NCI-H524 (cell line): ENCODE results near the gene ARID3A.
"Not testable (repeated sequence)": the region's sequence is repeated elsewhere in the genome, so short reads cannot be mapped to it uniquely, and the experiment has no call there.

Experiments used
- DNase-seq, 2 experiments: peaks; one replicate each; lab custom pipeline; 2025; lab: John Stamatoyannopoulos, UW

ARID3A gene

DNA sequence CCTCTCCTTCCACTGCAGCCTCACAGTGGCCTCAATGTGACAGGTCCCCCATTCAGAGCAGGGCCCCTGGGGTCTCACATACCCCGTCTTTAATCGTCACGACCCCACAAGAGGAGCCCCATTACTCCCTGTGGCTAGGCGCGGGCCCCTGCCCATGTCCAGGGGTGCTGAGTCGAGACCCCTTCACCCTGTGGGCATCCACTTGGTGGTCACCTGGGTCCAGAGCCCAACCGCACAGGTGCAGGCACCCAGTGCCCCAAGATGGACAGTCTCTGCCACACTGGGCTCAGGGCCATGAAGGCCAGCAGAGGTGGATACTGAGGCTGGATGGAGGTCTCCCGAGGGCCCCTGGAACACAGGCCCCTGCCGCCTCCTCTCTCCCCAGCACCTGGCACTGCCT is 92.1 kb downstream of the ARID3A start:
- DNase-seq, result no peak

DNA sequence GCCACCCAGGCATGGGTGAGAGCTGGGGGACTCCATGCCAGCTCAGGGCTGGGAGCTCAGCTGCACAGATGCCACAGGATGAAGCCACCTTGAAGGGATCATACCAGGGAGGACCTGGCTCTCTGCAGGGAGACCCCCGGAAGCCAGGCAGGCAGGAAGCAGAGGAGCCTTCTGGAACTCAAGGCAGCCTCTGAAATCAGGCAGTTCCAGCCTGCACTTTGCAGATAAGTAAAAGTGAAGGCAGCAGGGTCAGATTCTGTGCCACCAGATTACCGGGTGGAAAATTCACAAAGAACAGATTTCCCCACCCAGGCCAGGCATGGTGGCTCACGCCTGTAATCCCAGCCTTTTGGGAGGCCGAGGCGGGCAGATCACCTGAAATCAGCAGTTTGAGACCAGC is 92.6 kb downstream of the ARID3A start:
- DNase-seq, result no peak

DNA sequence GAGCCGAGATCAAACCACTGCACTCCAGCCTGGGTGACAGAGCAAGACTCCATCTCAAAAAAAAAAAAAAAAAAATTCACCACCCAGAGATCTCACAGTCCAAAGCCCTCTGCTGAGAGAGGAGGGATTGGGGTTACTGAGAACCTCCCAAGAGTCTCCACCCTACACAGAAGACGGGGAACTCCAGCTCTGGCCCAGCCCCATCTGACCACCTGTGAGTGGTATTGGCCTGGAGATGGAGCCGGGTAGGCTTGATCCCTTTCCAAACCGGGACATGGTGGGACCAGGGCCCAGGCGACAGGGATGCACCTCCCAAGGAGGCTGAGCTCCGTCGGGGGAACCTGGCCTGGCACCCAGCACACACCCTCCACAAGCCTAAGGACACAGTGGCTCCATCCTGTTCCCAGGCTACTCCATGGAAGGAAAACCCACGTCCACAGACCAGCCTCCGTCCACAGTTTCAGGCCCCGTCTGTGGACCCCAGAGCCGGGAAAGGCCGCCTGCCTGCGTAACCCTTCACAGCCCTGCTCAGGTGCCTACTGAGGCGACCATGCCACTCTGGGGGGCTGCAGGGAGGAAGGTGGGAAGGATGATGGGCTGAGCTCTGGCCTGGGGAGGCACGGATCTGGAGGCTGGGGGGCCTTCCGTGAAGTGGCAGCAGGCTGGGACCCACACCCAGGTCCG is 93.2 kb downstream of the ARID3A start:
- DNase-seq, result no peak

DNA sequence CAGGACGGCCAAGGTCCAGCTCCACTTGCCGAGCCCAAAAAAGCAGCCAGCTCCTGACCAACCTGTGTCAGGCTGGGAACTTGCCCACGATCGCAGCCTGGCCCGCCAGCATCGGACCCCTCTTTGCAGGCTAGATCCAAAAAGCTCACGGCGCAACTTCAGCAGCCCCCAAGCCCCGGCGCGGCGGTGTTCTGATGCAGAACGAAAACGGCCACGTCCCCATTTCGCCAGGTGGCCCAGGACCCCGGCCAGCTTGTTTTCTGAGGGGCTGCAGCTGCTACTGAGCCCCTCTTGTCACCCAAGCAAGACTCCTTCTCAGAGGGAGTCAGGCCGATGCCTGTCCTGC is 93.8 kb downstream of the ARID3A start:
- DNase-seq, result no peak

DNA sequence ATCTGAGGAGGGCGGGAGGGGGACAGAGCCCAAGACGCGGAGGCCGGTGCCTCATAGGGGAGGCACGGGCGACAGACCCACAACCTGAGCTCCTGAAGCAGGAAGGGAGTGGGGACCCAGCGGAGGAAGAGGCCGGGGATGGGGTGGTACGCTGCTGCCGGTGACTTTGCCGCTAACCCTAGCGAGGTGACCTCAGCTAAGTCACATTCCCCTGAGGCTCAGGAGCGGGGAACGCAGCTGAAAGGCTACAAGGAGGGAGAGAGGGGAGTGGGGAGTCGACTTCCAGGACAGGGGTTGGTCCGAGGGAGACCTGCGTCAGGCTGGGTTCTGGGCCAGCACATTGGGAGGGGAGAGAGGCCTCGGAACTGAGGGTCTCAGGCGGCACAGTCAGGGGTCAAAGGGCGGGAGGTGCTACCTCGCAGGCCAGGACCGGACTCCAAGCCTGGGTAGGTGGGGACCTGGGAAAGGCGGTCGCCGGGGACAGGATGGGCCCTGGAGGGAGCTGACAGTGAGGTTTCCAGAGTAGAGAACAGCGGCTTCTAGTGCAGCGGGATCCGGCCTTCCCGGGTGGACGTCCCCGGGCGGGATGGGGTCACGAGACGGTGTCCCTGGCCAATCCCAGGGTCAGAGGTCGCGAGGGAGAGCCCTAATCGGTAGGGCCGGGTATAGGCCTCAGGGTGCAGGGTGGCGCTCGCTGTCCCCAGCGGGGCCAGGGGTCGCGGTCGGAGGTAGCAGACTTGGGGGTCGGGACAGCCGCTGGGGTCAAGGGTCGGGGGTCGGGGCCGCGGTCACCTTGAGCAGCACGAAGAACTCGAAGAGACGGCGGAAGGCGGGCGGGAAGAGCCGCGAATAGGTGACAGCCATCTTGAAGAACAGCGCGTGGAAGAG is 94.4 kb downstream of the ARID3A start:
- no peak for DNase-seq

DNA sequence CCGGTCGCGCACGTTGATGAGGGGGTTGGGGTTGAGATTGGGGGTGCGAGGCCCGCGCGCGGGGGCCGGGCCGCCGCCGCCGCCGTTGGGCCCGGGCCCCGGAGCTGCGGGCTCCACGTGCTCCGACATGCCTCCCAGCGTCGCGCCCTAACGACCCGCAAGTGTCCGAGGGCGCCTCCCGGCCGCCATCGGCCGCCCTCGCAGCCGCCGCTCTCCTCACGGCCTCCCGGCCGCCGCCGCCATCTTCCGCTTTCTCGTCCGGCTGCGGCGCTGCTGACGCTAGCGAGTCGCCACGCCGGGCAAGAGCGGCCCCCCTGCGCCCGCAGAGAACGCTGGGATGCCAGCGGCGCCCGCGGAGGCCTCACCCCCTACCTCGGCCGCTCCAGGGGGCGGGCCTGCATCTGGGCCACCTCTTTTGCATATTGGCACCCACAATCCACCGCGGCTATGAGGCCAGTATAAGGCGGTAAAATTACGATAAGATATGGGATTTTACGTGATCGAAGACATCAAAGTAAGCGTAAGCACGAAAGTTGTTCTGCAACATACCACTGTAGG is 95.1 kb downstream of the ARID3A start, which contains the start of gene TMEM259:
TMEM259 (minus strand) TSS at position 256 of the 558 bp plus-strand sequence; CDS start at position 129, 127 bp downstream.
- peak; percentile 97 to 98 for DNase-seq

DNA sequence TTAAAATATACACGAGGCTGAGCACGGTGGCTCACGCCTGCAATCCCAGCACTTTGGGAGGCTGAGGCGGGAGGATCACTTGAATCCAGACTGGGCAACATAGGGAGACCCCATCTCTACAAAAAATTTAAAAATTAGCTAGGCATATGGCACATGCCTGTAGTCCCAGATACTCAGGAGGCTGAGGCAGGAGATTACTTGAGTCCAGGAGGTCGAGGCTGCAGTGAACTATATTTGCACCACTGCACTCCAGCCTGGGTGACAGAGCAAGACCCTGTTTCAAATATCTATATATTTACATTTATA is 98.0 kb downstream of the ARID3A start:
- DNase-seq, result not testable (repeated sequence)

DNA sequence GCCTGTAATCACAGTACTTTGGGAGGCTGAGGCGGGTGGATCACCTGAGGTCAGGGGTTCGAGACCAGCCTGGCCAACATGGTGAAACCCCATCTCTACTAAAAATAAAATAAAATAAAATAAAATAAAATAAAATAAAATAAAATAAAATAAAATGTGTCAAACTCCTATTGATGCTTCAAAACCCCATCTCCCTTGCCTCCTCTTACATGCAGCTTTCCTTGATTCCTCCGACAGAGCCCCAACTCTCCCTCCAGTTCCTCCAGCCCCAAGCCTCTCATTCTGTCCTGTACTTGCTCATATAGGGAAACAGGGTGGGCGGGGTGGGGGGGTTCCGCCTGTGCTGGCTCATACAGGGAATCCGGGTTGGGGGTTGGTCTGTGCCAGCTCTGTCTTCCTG is 99.2 kb downstream of the ARID3A start:
- not testable (repeated sequence) for DNase-seq
